ENCODE measurements around the gene SCARF2. TPM values are rescaled to one million over a fixed set of nuclear protein-coding genes. Genes with fewer than 3 reads are reported as not detected.
"Not testable (repeated sequence)": the region's sequence is repeated elsewhere in the genome, so short reads cannot be mapped to it uniquely, and the experiment has no call there.

The SCARF2 gene
- polyA plus RNA-seq, 3 donors = 16.1 to 29.6 (median 24.3) TPM

- no peak for DNase-seq
Observed at GRCh38 chr22:20464912-20465758, 27.5 kb upstream of the SCARF2 start.

DNA sequence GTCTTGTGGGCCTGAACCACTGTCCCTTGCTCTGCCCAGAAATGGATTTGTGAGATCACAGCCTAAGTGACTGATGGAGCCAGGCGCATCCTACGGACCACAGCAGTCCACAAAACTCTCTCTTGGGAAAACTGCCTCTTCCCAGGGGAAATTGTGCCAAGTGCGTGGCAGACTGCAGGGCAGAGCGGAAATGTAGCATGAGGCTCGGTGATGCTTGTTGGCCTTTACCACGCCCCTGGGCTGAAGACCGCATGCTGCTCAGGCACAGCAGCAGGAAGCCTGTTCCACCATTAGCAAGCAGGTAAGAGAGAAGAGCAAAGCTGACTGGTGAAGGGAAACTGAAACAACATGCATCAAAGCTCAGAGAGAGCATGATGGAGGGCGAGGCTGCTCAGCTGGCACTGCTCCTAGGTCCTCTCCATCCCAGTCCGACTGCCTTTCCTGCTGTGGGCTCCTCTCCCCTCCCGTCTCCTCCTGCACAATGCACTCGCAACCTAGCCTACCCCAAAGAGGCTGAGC lies 26.5 kb upstream of the SCARF2 start:
- DNase-seq = no peak

GRCh38 chr22:20463324-20464095 lies 25.9 kb upstream of the SCARF2 start:
- no peak for DNase-seq

DNA sequence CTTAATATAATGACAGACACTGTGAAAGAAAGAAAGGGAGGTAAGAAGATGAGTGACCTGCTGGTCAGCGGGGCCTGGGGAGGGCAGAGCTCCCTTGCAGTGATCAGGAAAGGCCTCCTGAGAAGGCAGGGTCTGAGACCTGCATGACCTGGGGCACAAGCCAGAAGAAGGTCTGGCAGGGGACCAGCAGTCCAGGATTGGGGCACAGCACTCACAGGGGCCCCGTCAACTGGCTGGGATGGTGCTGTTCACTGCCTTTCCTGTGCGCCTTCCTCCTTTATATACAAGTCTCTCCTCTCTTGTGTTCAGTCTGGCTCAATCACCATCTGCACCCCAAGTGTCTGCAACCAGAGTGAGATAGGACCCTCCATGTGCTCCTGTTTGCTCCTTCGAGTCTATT lies 22.2 kb upstream of the SCARF2 start:
- DNase-seq = no peak

- DNase-seq = no peak
Observed at GRCh38 chr22:20459152-20459542, 21.5 kb upstream of the SCARF2 start.

DNA sequence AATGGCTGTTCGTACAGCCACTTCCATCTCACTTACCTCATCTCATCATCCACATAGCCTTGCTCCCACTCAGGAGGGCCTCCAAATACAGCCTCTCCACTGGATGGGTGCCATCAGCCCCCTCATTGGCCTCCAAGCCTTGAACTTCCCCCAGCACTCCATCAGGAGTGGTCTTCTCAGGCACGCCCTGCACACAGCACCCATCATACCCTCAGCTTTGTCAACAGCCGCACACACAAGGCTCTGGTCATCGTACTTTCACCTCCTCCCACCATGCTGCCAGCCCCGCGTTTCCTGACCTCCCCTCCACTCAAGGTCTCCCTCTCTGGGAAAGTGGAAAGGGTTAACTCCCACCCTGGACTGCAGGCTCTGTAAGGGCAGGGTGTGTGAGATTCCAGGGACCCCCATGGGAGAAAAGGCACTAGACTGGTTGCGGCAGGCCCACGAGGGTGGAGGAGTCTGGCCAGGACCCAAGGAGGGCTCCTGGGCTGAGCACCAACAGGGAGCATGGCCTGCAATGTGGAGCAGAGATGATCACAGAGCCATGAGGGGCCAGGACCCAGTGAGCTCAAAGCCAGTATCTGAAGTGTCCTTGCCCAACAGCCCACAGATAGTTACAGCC lies 21.0 kb upstream of the SCARF2 start:
- no peak for DNase-seq

- DNase-seq = no peak
Observed at GRCh38 chr22:20457506-20458240, 20.0 kb upstream of the SCARF2 start.

- DNase-seq = no peak
Observed at GRCh38 chr22:20456722-20457076, 19.1 kb upstream of the SCARF2 start.

- peak; percentile 77 for DNase-seq
Observed at GRCh38 chr22:20456064-20456721, 18.6 kb upstream of the SCARF2 start.

DNA sequence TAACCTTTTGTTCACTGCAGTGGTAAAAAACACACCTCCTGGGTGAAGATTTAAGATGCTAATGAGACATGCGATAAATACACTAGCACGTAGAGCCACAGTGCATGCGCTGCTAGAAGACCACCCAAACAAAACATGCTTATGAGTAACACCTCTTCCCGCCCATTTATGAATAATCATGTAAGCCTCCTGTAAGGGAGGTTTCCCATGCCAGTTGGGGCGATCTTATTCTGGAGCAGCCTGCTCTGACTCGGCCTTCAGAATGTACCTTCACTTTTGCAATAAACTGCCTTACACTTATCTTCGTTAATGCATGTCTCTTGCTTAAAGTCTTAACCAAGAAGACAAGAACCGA lies 18.1 kb upstream of the SCARF2 start:
- DNase-seq = no peak

DNA sequence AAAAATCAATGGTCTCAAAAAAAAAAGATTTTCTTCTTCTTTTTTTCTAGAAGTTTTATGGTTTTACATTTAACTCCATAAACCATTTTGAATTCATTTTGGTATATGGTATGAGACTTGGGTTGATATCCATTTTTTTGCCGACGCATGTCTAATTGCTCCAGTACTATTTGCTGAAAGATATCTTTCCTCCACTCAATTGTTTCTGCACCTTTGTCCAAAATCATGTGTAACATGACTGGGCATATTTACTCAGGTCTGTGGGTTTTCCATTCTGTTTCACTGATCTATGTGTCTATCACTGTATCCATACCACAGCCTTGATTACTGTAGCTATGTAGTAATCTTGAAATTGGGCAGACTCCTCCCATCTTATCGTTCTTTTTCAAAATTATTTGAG lies 15.6 kb upstream of the SCARF2 start:
- DNase-seq = no peak

DNA sequence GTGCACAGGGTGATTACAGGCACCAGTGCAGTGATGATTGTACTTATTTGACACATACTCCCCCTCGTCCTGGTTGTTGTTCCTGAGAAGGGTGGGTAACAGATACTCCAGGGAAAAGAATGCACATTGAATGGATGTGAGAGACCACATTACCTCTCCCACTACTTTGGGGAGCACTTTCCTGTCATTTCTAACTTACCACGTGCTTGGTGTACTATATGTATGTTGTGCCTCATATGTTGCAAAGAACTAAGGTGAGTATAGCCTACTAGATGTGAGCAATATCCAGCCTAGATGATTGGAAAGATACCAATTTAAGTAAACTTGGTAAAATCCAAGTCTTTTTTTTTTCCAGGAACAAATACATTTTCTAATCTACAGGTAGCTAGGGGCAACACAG lies 14.3 kb upstream of the SCARF2 start:
- DNase-seq = no peak

- DNase-seq = not testable (repeated sequence)
Observed at GRCh38 chr22:20451129-20451778, 13.6 kb upstream of the SCARF2 start.

DNA sequence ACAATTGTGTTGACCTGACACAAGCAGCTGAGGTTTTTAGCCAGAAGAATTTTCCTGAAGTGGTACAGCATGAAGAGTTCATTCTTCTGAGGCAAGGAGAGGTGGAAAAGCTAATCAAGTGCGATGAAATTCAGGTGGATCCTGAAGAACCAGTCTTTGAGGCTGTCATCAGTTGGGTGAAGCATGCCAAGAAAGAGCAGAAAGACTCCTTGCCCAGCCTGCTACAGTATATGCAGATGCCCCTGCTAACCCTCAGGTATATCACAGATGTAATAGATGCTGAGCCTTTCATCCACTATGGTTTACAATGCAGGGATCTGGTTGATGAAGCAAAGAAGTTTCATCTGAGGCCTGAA lies 12.9 kb upstream of the SCARF2 start:
- no peak for DNase-seq

GRCh38 chr22:20449819-20450550 lies 12.4 kb upstream of the SCARF2 start:
- DNase-seq = no peak

DNA sequence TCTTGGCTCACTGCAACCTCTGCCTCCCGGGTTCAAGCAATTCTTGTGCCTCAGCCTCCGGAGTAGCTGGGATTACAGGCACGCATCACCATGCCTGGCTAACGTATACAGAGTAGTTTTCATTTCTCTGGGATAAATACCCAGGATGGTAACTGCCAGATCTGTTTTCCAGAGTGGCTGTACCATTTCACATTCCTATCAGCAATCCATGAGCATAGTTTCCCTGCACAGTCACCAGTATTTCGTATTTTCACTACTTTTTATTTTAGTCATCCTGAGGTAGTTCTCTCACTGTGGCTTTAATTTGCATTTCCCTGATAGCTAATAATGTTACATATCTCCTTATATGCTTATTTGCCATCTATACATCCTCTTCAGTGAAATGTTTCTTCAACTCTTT lies 11.0 kb upstream of the SCARF2 start:
- no peak for DNase-seq

DNA sequence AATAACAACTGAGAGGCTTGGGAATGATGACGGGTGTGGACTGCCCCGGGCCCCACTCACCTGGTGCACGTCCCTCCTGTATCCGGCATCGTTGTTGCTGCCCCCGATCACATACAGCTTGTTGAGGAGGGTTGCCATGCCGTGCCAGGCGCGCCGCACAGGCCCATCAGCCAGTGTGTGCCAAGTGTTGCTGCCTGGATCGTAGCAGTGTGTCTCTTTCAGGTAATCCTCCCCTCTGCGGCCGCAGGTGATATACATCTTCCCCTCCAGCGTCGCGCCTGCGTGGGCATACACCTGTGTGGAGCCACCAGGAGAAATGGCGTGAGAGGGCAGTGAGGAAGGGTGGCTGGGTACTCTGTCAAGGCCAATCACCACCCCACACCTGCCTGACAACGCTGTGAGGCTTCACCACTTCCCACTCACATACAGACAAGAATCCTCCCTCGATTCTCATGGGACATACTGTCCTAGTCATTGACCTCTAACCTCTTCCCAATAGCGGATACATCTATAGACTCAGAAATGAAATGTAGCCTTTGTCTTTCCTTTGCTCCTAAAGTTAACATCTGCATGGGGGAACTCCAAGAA lies 8.9 kb upstream of the SCARF2 start:
- no peak for DNase-seq

DNA sequence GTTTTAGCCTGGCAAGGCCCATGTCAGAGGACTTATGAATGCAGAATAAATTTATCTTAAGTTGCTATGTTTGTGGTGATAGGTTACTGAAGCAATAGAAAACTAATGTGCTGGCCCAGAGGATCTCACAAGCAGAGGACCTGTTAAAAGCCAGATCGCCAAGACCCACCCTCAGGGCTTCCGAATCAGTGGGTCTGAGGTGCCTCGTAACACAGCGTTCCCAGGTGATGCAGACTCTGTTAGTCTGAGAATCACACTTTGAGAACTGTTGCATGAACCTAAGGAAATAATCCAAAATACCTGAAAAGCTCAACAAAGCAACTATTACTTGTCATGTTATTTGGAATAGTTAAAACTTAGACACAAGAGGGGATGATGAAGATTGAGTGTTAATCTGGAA lies 6.7 kb upstream of the SCARF2 start:
- DNase-seq = no peak

DNA sequence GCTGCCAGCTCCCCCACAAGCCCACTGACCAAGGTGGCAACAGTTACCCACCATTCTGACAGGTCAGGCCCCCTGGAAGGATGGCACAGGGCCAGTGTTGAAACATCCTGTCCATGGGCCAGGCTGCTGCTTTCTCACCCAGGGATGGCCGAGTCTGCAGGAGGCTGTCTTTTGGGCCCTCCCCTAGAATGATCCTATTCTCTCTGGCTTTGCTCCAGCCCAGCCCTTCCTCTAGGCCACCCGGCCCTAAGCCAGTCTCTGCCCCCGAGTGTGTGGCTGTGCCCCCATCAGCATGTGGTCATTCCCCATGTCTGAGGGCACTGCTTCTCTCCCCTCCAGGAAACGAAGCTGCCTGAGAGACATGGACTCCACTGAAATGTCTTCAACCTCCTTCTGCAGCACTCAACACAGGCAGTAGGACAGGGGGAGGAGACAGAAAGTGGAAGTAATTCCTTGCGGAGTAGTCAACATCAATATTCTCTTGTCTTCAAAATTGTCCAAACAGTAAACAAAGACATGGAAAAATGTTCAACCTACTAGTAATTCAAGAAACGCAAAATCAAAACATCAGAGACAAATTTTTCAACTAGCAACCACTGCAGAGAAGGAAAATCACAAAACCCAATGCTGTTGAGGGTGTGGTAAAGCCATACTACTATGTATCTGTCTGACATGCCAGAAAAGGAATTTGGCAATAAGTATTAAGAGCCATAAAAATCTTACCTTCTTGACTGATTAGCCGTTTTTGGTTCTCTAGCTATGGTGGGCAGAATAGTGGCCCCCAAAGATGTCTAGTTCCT lies 5.1 kb upstream of the SCARF2 start:
- DNase-seq = no peak
